Suppressor macrophage treated with lipopolysaccharide for 4 hours (primary cell): ENCODE measurements around the gene PHETA1.

Experiments used
- DNase-seq: peaks from one replicate; pipeline ENCODE4 v3.0.0-alpha.2; 2020

The PHETA1 gene

GRCh38 chr12:111368788-111369495, at the start of gene PHETA1:
Gene PHETA1 (minus strand): TSS chr12:111369095. CDS start chr12:111363427, 5,668 bp downstream.
- peak; percentile 94 for DNase-seq

- no peak for DNase-seq
These were observed 49.6 kb upstream of the PHETA1 start for GRCh38 chr12:111418594-111418880.

GRCh38 chr12:111417784-111418593, 49.1 kb upstream of the PHETA1 start:
- no peak for DNase-seq

- no peak for DNase-seq
These were observed 48.4 kb upstream of the PHETA1 start for GRCh38 chr12:111417290-111417689.

GRCh38 chr12:111414711-111415252, 45.9 kb upstream of the PHETA1 start:
- no peak for DNase-seq

GRCh38 chr12:111413442-111414086, 44.7 kb upstream of the PHETA1 start:
- peak; percentile 83 for DNase-seq

GRCh38 chr12:111412830-111413441, 44.0 kb upstream of the PHETA1 start:
- DNase-seq: no peak

GRCh38 chr12:111412007-111412829, 43.3 kb upstream of the PHETA1 start:
- no peak for DNase-seq

GRCh38 chr12:111411185-111411764, 42.4 kb upstream of the PHETA1 start:
- no peak for DNase-seq

GRCh38 chr12:111410431-111411184, 41.7 kb upstream of the PHETA1 start:
- no peak for DNase-seq

- peak; percentile 65 for DNase-seq
These were observed 41.0 kb upstream of the PHETA1 start for GRCh38 chr12:111409780-111410430.

- DNase-seq: no peak
These were observed 40.5 kb upstream of the PHETA1 start for GRCh38 chr12:111409403-111409779.

- DNase-seq: no peak
These were observed 39.9 kb upstream of the PHETA1 start for GRCh38 chr12:111408686-111409402.

GRCh38 chr12:111408116-111408440, 39.2 kb upstream of the PHETA1 start:
- peak; percentile 83 for DNase-seq

GRCh38 chr12:111407377-111408115, 38.7 kb upstream of the PHETA1 start:
- no peak for DNase-seq

- peak; percentile 93 for DNase-seq
These were observed 37.8 kb upstream of the PHETA1 start for GRCh38 chr12:111406474-111407376.

- DNase-seq: no peak
These were observed 37.1 kb upstream of the PHETA1 start, which contains the start of gene SH2B3 for GRCh38 chr12:111405859-111406473. Gene SH2B3 (plus strand): TSS chr12:111405923. CDS start chr12:111418146, 12,223 bp downstream.
